Measurements from ENCODE around the gene SIRT5. TPM values are rescaled to one million over a fixed set of nuclear protein-coding genes. Genes with fewer than 3 reads are reported as not detected.

SIRT5 gene
- total and polyA plus RNA-seq, 4 donors: 5.9 to 11.3 (median 8.0) TPM

DNA sequence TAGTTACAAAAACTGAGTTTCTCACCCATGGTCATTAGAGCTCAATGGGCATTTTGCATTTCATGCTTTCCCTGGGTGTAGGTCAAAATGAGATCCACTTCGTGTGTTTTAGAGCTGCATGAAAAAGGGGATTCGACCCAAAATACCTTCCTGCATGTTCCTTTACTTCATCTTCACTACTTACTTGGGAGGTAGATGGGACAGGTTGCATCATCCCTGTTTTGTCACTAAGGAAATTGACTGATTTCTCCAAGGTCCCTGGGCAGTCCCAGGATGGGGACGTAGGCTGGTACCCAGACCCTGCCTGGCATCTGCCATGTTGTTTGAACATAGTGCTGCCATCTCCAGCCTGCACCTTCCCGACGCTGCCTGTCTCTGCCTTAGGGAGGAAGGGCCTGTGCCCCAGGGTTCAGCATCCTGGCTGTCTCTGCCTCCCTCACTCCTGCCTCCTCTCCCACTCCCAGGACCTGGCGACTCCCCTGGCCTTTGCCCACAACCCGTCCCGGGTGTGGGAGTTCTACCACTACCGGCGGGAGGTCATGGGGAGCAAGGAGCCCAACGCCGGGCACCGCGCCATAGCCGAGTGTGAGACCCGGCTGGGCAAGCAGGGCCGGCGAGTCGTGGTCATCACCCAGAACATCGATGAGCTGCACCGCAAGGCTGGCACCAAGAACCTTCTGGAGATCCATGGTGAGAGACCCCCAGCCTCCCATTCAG is 17.0 kb downstream of the SIRT5 start:
- no peaks in the 10 kb centered on the region for H3K27me3 ChIP-seq (ENCODE audit: control insufficient read depth in 3 of 3, insufficient read depth in 3 of 3, low read length in 2 of 3)
- no peaks in the 10 kb centered on the region for H3K9me3 ChIP-seq (ENCODE audit: control insufficient read depth in 4 of 4, insufficient read depth in 3 of 4, low read length in 3 of 4)
- H3K4me1 ChIP-seq (ENCODE audit: control insufficient read depth in 5 of 5, insufficient read depth in 5 of 5, low read length in 5 of 5): no peaks in the 10 kb centered on the region
- 95% methylated on average over 21 of the region's 21 CpGs for WGBS, 2 donors
- TF ChIP-seq, protein P1, sequence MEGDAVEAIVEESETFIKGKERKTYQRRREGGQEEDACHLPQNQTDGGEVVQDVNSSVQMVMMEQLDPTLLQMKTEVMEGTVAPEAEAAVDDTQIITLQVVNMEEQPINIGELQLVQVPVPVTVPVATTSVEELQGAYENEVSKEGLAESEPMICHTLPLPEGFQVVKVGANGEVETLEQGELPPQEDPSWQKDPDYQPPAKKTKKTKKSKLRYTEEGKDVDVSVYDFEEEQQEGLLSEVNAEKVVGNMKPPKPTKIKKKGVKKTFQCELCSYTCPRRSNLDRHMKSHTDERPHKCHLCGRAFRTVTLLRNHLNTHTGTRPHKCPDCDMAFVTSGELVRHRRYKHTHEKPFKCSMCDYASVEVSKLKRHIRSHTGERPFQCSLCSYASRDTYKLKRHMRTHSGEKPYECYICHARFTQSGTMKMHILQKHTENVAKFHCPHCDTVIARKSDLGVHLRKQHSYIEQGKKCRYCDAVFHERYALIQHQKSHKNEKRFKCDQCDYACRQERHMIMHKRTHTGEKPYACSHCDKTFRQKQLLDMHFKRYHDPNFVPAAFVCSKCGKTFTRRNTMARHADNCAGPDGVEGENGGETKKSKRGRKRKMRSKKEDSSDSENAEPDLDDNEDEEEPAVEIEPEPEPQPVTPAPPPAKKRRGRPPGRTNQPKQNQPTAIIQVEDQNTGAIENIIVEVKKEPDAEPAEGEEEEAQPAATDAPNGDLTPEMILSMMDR (IDR thresholded peaks at IDR 0.05; ENCODE audit: control extremely low read depth, extremely low read depth): no peak
- no peak overlapping the region for H3K9ac ChIP-seq (ENCODE audit: insufficient read depth in 1 of 2, low read length in 2 of 2)
- H3K4me3 ChIP-seq: no peak overlapping the region
- peaks cover 0 to 37% (median 6%) of the 10 kb centered on the region in 4 donors for H3K36me3 ChIP-seq (ENCODE audit: control insufficient read depth in 4 of 4, insufficient read depth in 4 of 4, low read length in 4 of 4)
- DNase-seq: no peak
- no peak overlapping the region for H3K27ac ChIP-seq (ENCODE audit: low read depth in 1 of 2, low read length in 1 of 2)
- no peak for ATAC-seq (ENCODE audit: insufficient read depth, low FRiP score)

DNA sequence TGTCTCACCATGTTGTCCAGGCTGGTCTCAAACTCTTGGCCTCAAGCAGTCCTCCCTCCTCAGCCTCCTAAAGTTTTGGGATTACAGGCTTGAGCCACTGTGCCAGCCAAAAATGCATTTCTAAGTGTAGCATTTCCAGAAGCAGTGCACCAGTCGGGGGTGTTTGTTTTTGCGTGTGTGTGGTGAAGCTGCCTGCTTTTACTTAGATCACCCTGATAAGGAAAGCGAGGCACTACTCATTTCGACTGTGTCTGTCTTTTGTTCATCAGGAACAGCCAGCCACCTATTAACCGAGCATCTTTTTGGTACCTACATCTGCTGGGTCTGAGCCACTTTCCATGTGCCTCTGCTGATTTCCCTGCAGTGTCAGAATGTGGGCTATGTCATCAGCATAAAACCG is 18.7 kb downstream of the SIRT5 start:
- Histone ChIP-seq H3K9me3 (ENCODE audit: control insufficient read depth in 4 of 4, insufficient read depth in 3 of 4, low read length in 3 of 4) (no peaks in the 10 kb centered on the region), H3K4me1 (ENCODE audit: control insufficient read depth in 5 of 5, insufficient read depth in 5 of 5, low read length in 5 of 5) (no peaks in the 10 kb centered on the region), H3K36me3 (ENCODE audit: control insufficient read depth in 4 of 4, insufficient read depth in 4 of 4, low read length in 4 of 4) (peaks cover 3 to 33% (median 7%) of the 10 kb centered on the region in 4 donors), H3K27ac (ENCODE audit: low read depth in 1 of 2, low read length in 1 of 2) (no peak overlapping the region), H3K4me3 (no peak overlapping the region), H3K27me3 (ENCODE audit: control insufficient read depth in 3 of 3, insufficient read depth in 3 of 3, low read length in 2 of 3) (no peaks in the 10 kb centered on the region), H3K9ac (ENCODE audit: insufficient read depth in 1 of 2, low read length in 2 of 2) (no peak overlapping the region)
- WGBS, 2 donors: 87 to 88% methylated on average over 6 of the region's 6 CpGs
- DNase-seq: no peak
- TF ChIP-seq, protein P1 (IDR thresholded peaks at IDR 0.05; ENCODE audit: control extremely low read depth, extremely low read depth): no peak
- ATAC-seq (ENCODE audit: insufficient read depth, low FRiP score): no peak

DNA sequence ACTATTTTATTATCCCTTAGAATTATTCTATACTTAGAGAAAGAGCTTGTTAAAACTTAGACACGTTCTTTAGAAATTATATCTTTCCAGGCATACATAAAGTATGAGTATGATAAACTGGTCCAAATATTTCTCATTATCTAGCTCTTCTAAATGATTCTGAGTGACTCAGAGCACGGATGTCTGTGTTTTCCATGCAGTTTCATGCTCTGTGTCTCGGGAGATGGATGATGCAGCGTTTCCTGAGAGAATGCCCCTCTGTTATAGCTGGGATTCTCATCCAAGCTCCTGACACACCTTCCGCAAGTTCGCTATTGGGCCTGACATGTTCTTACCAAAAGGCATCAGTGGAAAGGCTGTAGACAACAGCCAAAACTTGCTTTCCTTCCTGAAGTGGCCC is 19.3 kb downstream of the SIRT5 start:
- no peaks in the 10 kb centered on the region for H3K9me3 ChIP-seq (ENCODE audit: control insufficient read depth in 4 of 4, insufficient read depth in 3 of 4, low read length in 3 of 4)
- no peak overlapping the region for H3K9ac ChIP-seq (ENCODE audit: insufficient read depth in 1 of 2, low read length in 2 of 2)
- no peaks in the 10 kb centered on the region for H3K27me3 ChIP-seq (ENCODE audit: control insufficient read depth in 3 of 3, insufficient read depth in 3 of 3, low read length in 2 of 3)
- TF ChIP-seq, protein P1 (IDR thresholded peaks at IDR 0.05; ENCODE audit: control extremely low read depth, extremely low read depth): no peak
- no peak overlapping the region for H3K4me3 ChIP-seq
- DNase-seq (no peak), ATAC-seq (ENCODE audit: insufficient read depth, low FRiP score) (no peak)
- peaks cover 3 to 38% (median 8%) of the 10 kb centered on the region in 4 donors for H3K36me3 ChIP-seq (ENCODE audit: control insufficient read depth in 4 of 4, insufficient read depth in 4 of 4, low read length in 4 of 4)
- WGBS, 2 donors: 90 to 98% methylated on average over 6 of the region's 6 CpGs
- H3K27ac ChIP-seq (ENCODE audit: low read depth in 1 of 2, low read length in 1 of 2): no peak overlapping the region
- no peaks in the 10 kb centered on the region for H3K4me1 ChIP-seq (ENCODE audit: control insufficient read depth in 5 of 5, insufficient read depth in 5 of 5, low read length in 5 of 5)

DNA sequence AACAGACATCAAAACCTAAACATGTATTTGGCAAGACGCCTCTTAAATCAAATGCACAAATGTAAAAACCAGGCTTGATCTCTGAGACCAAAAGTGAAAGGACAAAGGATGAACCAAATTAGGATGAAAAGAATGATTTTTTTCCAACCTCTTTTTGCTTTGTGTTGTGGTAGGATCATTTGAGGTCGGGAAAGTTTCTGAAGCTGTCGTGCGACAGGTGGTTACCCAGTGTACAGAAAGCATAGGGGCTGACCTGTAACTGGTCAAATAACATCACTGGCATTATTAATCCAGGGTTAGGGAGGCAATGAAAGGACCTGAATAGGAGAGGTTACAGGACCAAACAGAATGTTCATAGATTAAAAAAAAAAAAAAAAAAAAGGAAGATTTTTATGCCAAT is 22.7 kb downstream of the SIRT5 start:
- TF ChIP-seq, protein P1 (IDR thresholded peaks at IDR 0.05; ENCODE audit: control extremely low read depth, extremely low read depth): no peak
- Histone ChIP-seq H3K4me3 (no peak overlapping the region), H3K4me1 (ENCODE audit: control insufficient read depth in 5 of 5, insufficient read depth in 5 of 5, low read length in 5 of 5) (no peaks in the 10 kb centered on the region), H3K9ac (ENCODE audit: insufficient read depth in 1 of 2, low read length in 2 of 2) (no peak overlapping the region), H3K9me3 (ENCODE audit: control insufficient read depth in 4 of 4, insufficient read depth in 3 of 4, low read length in 3 of 4) (no peaks in the 10 kb centered on the region), H3K27me3 (ENCODE audit: control insufficient read depth in 3 of 3, insufficient read depth in 3 of 3, low read length in 2 of 3) (no peaks in the 10 kb centered on the region), H3K27ac (ENCODE audit: low read depth in 1 of 2, low read length in 1 of 2) (no peak overlapping the region), H3K36me3 (ENCODE audit: control insufficient read depth in 4 of 4, insufficient read depth in 4 of 4, low read length in 4 of 4) (peaks cover 3 to 34% (median 19%) of the 10 kb centered on the region in 4 donors)
- ATAC-seq (ENCODE audit: insufficient read depth, low FRiP score) (no peak), DNase-seq (no peak)
- WGBS, 2 donors: 96 to 97% methylated on average over 4 of the region's 4 CpGs

Data from lung (tissue), 12 donors.